HL-60/S4 treated with retinoic acid at 250 ng/mL for 4 days and 3 days (cell line): ENCODE data around the gene GLB1L3.
"Not testable (repeated sequence)": the region's sequence is repeated elsewhere in the genome, so short reads cannot be mapped to it uniquely, and the experiment has no call there.

Experiments
- in situ Hi-C: fragments of 300-500 bp; cut with MboI; formaldehyde crosslinking; loops from 2 replicates; pipeline ENCODE4 v1.7.0; 2022; ENCODE audit warnings: low sequenced_read_pairs

Gene GLB1L3

GRCh38 chr11:134341805-134342571 is 65.8 kb downstream of the GLB1L3 start:
- in situ Hi-C loops, result no loop called here

- in situ Hi-C loops, result no loop called here
These were observed 66.6 kb downstream of the GLB1L3 start for GRCh38 chr11:134342572-134343340.

- in situ Hi-C loops, result no loop called here
These were observed 67.5 kb downstream of the GLB1L3 start for GRCh38 chr11:134343646-134344045.

GRCh38 chr11:134344497-134345236 is 68.5 kb downstream of the GLB1L3 start:
- in situ Hi-C loops, result not testable (repeated sequence)

- in situ Hi-C loops, result no loop called here
These were observed 69.0 kb downstream of the GLB1L3 start for GRCh38 chr11:134345237-134345550.

GRCh38 chr11:134346101-134346975 is 70.2 kb downstream of the GLB1L3 start:
- in situ Hi-C loops, result no loop called here

GRCh38 chr11:134346976-134347350 is 70.8 kb downstream of the GLB1L3 start:
- in situ Hi-C loops, result no loop called here

- in situ Hi-C loops, result no loop called here
These were observed 71.3 kb downstream of the GLB1L3 start for GRCh38 chr11:134347441-134347840.

GRCh38 chr11:134349109-134349801 is 73.1 kb downstream of the GLB1L3 start:
- in situ Hi-C loops, result no loop called here

- in situ Hi-C loops, result no loop called here
These were observed 73.7 kb downstream of the GLB1L3 start for GRCh38 chr11:134349802-134350355.

- in situ Hi-C loops, result no loop called here
These were observed 74.2 kb downstream of the GLB1L3 start for GRCh38 chr11:134350381-134350780.

- in situ Hi-C loops, result no loop called here
These were observed 75.9 kb downstream of the GLB1L3 start for GRCh38 chr11:134352111-134352510.

GRCh38 chr11:134355136-134355535 is 79.0 kb downstream of the GLB1L3 start:
- in situ Hi-C loops, result no loop called here

- in situ Hi-C loops, result no loop called here
These were observed 79.5 kb downstream of the GLB1L3 start for GRCh38 chr11:134355656-134356055.

- in situ Hi-C loops, result no loop called here
These were observed 80.7 kb downstream of the GLB1L3 start for GRCh38 chr11:134356656-134357544.

- in situ Hi-C loops, result no loop called here
These were observed 81.3 kb downstream of the GLB1L3 start for GRCh38 chr11:134357545-134357839.

GRCh38 chr11:134358165-134358855 is 82.1 kb downstream of the GLB1L3 start:
- in situ Hi-C loops, result no loop called here

GRCh38 chr11:134358856-134359490 is 82.8 kb downstream of the GLB1L3 start:
- in situ Hi-C loops, result no loop called here
